GM23248 (cell line): ENCODE results near the gene SV2C.

Experiments used
- EZH2 ChIP-seq: fragments of 200-600 bp; sonication (generic); IDR thresholded peaks from 2 replicates; pipeline ENCODE4 v1.6.1; 2018; ENCODE audit warnings: antibody characterized with exemption, mild to moderate bottlenecking; ENCODE audit not compliant: insufficient read depth, poor library complexity, severe bottlenecking
- EZH2phosphoT487 ChIP-seq: fragments of 200-600 bp; sonication (generic); IDR thresholded peaks from 2 replicates; pipeline ENCODE4 v1.6.1; 2018; ENCODE audit warnings: antibody characterized with exemption, moderate library complexity, mild to moderate bottlenecking, low read depth; ENCODE audit not compliant: insufficient read depth

- no peak for TF ChIP-seq EZH2
- TF ChIP-seq EZH2phosphoT487: no peak
Measured at GRCh38 chr5:76169146-76169905, 86.1 kb downstream of the SV2C start.
